NCI-H2196 (cell line): ENCODE measurements around the gene DRAM2.
A peak's percentile ranks its signal among the peaks of the same experiment; 100 is the strongest.
"Not testable (repeated sequence)": the region's sequence is repeated elsewhere in the genome, so short reads cannot be mapped to it uniquely, and the experiment has no call there.

Source experiments
- DNase-seq: peaks from one replicate; lab custom pipeline; 2025; ENCODE audit not compliant: unreplicated experiment; lab: John Stamatoyannopoulos, UW

The DRAM2 gene

GRCh38 chr1:111145542-111145941, 5.6 kb upstream of the DRAM2 start:
- DNase-seq, result no peak

GRCh38 chr1:111142356-111142975, 2.6 kb upstream of the DRAM2 start:
- DNase-seq, result no peak

GRCh38 chr1:111141245-111142220, 1.6 kb upstream of the DRAM2 start:
- no peak for DNase-seq

- no peak for DNase-seq
These were observed 731 bp upstream of the DRAM2 start for GRCh38 chr1:111140680-111140967.

- DNase-seq, result peak; percentile 41
These were observed 453 bp downstream of the DRAM2 start for GRCh38 chr1:111139324-111139955.

- DNase-seq, result no peak
These were observed 6.0 kb downstream of the DRAM2 start for GRCh38 chr1:111133866-111134265.

GRCh38 chr1:111131693-111132092, 8.2 kb downstream of the DRAM2 start:
- no peak for DNase-seq

GRCh38 chr1:111129376-111129775, 10.5 kb downstream of the DRAM2 start:
- DNase-seq, result no peak

GRCh38 chr1:111127923-111128643, 11.8 kb downstream of the DRAM2 start:
- no peak for DNase-seq

- DNase-seq, result no peak
These were observed 13.5 kb downstream of the DRAM2 start for GRCh38 chr1:111126354-111126753.

- no peak for DNase-seq
These were observed 23.4 kb downstream of the DRAM2 start for GRCh38 chr1:111116496-111116895.

GRCh38 chr1:111110197-111110899, 29.5 kb downstream of the DRAM2 start:
- DNase-seq, result peak; percentile 61

- DNase-seq, result no peak
These were observed 34.9 kb downstream of the DRAM2 start for GRCh38 chr1:111104981-111105380.

GRCh38 chr1:111101854-111102642, 37.8 kb downstream of the DRAM2 start:
- no peak for DNase-seq

GRCh38 chr1:111099289-111099688, 40.6 kb downstream of the DRAM2 start:
- DNase-seq, result peak; percentile 45

GRCh38 chr1:111097356-111098099, 42.4 kb downstream of the DRAM2 start:
- no peak for DNase-seq

- DNase-seq, result not testable (repeated sequence)
These were observed 44.5 kb downstream of the DRAM2 start for GRCh38 chr1:111095421-111095820.

- no peak for DNase-seq
These were observed 50.3 kb downstream of the DRAM2 start for GRCh38 chr1:111089638-111090037.

GRCh38 chr1:111085676-111086075, 54.2 kb downstream of the DRAM2 start:
- DNase-seq, result no peak
